ENCODE measurements around the gene PODXL.

GRCh38 chr7:131518626-131519025, 37.8 kb downstream of the PODXL start:
- TF ChIP-seq CTCF (IDR thresholded peaks at IDR 0.05; ENCODE audit: low read length) (no peak), EZH2 (optimal IDR thresholded peaks at IDR 0.05; ENCODE audit: low read depth, low read length) (no peak), EZH2phosphoT487 (IDR thresholded peaks at IDR 0.05; ENCODE audit: low read length) (no peak)

All from MM.1S (cell line).